PC-9 (cell line): ENCODE results near the gene FFAR2. TPM values are rescaled to one million over a fixed set of nuclear protein-coding genes. Genes with fewer than 3 reads are reported as not detected.
"Not testable (repeated sequence)": the region's sequence is repeated elsewhere in the genome, so short reads cannot be mapped to it uniquely, and the experiment has no call there.

Experiments used
- BruUV-seq: library from RNA; stranded (reverse); fragments of 400-500 nt; replicated peaks from 2 replicates; lab custom pipeline; 2021; lab: Mats Ljungman, UMichigan
- CTCF ChIA-PET: fragments of 300-600 bp; sonication (Branson Sonifier 250); formaldehyde crosslinking; loops from one replicate; lab custom pipeline; 2022; ENCODE audit warnings: antibody characterized with exemption; lab: Charles Lee
- POLR2A ChIA-PET: fragments of 300-600 bp; sonication (Branson Sonifier 250); formaldehyde crosslinking; loops from one replicate; lab custom pipeline; 2022; ENCODE audit warnings: antibody characterized with exemption; ENCODE audit not compliant: unreplicated experiment; lab: Charles Lee
- DNase-seq, 2 experiments: peaks; one replicate each; pipeline versions ENCODE4 v3.0.0 to v3.0.0-alpha.2; 2015 to 2022; ENCODE audit warnings: mixed read lengths in 1 of 2
- H2AFZ ChIP-seq: fragments of 200-600 bp; sonication (generic); 2 replicates; pipeline ENCODE4 v1.8.1; 2017; ENCODE audit warnings: antibody characterized with exemption
- H3F3A ChIP-seq: fragments of 200-600 bp; sonication (generic); 2 replicates; pipeline ENCODE4 v1.8.1; 2017; ENCODE audit warnings: antibody characterized with exemption, mild to moderate bottlenecking, low read depth; ENCODE audit not compliant: insufficient read depth
- H3K27ac ChIP-seq: fragments of 200-600 bp; sonication (generic); 2 replicates; pipeline ENCODE4 v1.6.1; 2016; ENCODE audit warnings: mixed run types
- H3K27me3 ChIP-seq: fragments of 200-600 bp; sonication (generic); 2 replicates; pipeline ENCODE4 v1.6.1; 2016; ENCODE audit warnings: low read depth, mixed run types; ENCODE audit not compliant: insufficient read depth
- H3K36me3 ChIP-seq: fragments of 200-600 bp; sonication (generic); 2 replicates; pipeline ENCODE4 v1.6.1; 2016; ENCODE audit warnings: low read depth, mixed run types
- H3K4me1 ChIP-seq: fragments of 200-600 bp; sonication (generic); replicated peaks from 2 replicates; pipeline ENCODE4 v1.6.1; 2016; ENCODE audit warnings: mixed run types; ENCODE audit not compliant: insufficient read depth
- H3K4me2 ChIP-seq: fragments of 200-600 bp; sonication (generic); 2 replicates; pipeline ENCODE4 v1.6.1; 2017; ENCODE audit warnings: mixed run types
- H3K4me3 ChIP-seq: fragments of 200-600 bp; sonication (generic); 2 replicates; pipeline ENCODE4 v1.6.1; 2016; ENCODE audit warnings: mixed run types
- H3K79me2 ChIP-seq: fragments of 200-600 bp; sonication (generic); 2 replicates; pipeline ENCODE4 v1.6.1; 2017; ENCODE audit warnings: low read depth, mixed run types
- H3K9me2 ChIP-seq: fragments of 200-600 bp; sonication (generic); 2 replicates; pipeline ENCODE4 v1.8.1; 2017; ENCODE audit warnings: mild to moderate bottlenecking; ENCODE audit not compliant: insufficient read depth
- H3K9me3 ChIP-seq: fragments of 200-600 bp; sonication (generic); 2 replicates; pipeline ENCODE4 v1.8.1; 2016; ENCODE audit warnings: low read depth; ENCODE audit not compliant: insufficient read depth
- H4K20me1 ChIP-seq: fragments of 200-600 bp; sonication (generic); 2 replicates; pipeline ENCODE4 v1.8.1; 2017; ENCODE audit not compliant: insufficient read depth
- CTCF ChIP-seq: fragments of 200-600 bp; sonication (generic); conservative IDR thresholded peaks from 2 replicates; pipeline ENCODE4 v1.6.1; 2017; ENCODE audit warnings: mixed run types, antibody characterized with exemption, mild to moderate bottlenecking, moderate library complexity
- EZH2 ChIP-seq: fragments of 200-600 bp; sonication (generic); IDR thresholded peaks from 2 replicates; pipeline ENCODE4 v1.8.0; 2017; ENCODE audit warnings: antibody characterized with exemption, low read depth
- intact Hi-C: fragments of 100-400 bp; cut with micrococcal nuclease; formaldehyde crosslinking; loops from one replicate; pipeline ENCODE4 v1.10.0; 2022; ENCODE audit not compliant: unreplicated experiment
- total RNA-seq: library from RNA; stranded (reverse); gene quantifications from 2 replicates; pipeline ENCODE4 v1.2.3, GENCODE V29; 2021

The FFAR2 gene
- total RNA-seq, 1 experiment from 2014 or later, result not detected

GRCh38 chr19:35399948-35400772, 47.9 kb upstream of the FFAR2 start:
- H3K9me3 ChIP-seq, result no peaks in the 10 kb centered on the region
- H3F3A ChIP-seq, result peaks cover 4% of the 10 kb centered on the region; the same call in 1 of the 2 replicates
- POLR2A ChIA-PET, result no interaction called here
- intact Hi-C loops, result no loop called here
- TF ChIP-seq EZH2 (no peak), CTCF (no peak)
- H4K20me1 ChIP-seq, result no peaks in the 10 kb centered on the region; the same call in 1 of the 2 replicates
- no peaks in the 10 kb centered on the region for H3K36me3 ChIP-seq
- no peaks in the 10 kb centered on the region for H3K4me1 ChIP-seq
- no peak overlapping the region for H3K4me2 ChIP-seq
- no peaks in the 10 kb centered on the region for H3K9me2 ChIP-seq
- CTCF ChIA-PET, result no interaction called here
- H3K27ac ChIP-seq, result no peak overlapping the region
- no peak overlapping the region for H3K4me3 ChIP-seq
- DNase-seq, result no peak
- H3K27me3 ChIP-seq, result peaks cover 34% of the 10 kb centered on the region
- H2AFZ ChIP-seq, result no peak overlapping the region
- no peaks in the 10 kb centered on the region for H3K79me2 ChIP-seq
- no TSS peak for BruUV-seq

DNA sequence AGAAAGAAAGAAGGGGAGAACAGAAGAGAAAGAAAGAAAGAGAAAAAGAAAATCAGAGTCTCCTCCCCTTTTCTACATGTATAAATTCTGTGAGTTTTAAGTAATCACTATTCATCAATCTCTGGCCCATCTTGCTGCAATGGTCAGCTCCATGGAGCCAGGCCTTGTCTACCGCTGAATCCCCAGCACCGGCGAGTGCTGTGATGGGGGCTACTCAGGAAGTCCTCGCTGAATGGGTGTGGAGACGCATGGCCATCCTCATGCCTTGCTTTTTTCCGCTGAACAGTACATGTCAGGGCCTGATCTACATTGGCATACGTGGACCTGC, 47.3 kb upstream of the FFAR2 start:
- Histone ChIP-seq H3K4me1 (no peaks in the 10 kb centered on the region), H3K4me3 (no peak overlapping the region), H3K9me3 (no peaks in the 10 kb centered on the region), H3K4me2 (no peak overlapping the region), H3K9me2 (no peaks in the 10 kb centered on the region), H3K27ac (no peak overlapping the region), H3K79me2 (no peaks in the 10 kb centered on the region), H3K27me3 (peaks cover 35% of the 10 kb centered on the region), H2AFZ (no peak overlapping the region), H4K20me1 (no peaks in the 10 kb centered on the region; the same call in 1 of the 2 replicates), H3F3A (peaks cover 4% of the 10 kb centered on the region; the same call in 1 of the 2 replicates), H3K36me3 (no peaks in the 10 kb centered on the region)
- DNase-seq, result no peak
- no TSS peak for BruUV-seq
- intact Hi-C loops, result no loop called here
- CTCF ChIA-PET, result interaction anchor here (0.5 kb wide), 1 partner anchor 45 kb away, joined by 4 read pairs; no protein-coding TSS in a partner anchor
- POLR2A ChIA-PET, result interaction anchor here (0.6 kb wide), 1 partner anchor 93 kb away, joined by 5 read pairs; no protein-coding TSS in a partner anchor
- TF ChIP-seq CTCF (no peak), EZH2 (no peak)

DNA sequence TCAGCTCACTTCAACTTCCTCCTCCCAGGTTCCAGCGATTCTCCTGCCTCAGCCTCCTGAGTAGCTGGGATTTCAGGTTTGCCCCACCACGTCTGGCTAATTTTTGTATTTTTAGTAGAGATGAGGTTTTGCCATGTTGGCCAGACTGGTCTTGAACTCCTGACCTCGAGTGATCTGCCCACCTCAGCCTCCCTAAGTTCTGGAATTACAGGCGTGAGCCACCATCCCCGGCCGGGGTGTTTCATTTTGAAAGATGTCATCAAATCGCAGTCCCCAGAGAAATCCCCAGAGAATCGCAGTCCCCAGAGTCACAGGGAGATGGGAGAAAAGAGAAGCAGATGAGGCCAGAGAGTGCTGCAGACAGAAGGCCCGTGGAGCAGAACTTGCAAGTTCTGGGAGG, 46.6 kb upstream of the FFAR2 start:
- H4K20me1 ChIP-seq, H3K36me3 ChIP-seq, CTCF ChIA-PET, H3F3A ChIP-seq, BruUV-seq, POLR2A ChIA-PET, DNase-seq, H3K9me2 ChIP-seq, H3K79me2 ChIP-seq, H3K27ac ChIP-seq, intact Hi-C loops, H3K4me2 ChIP-seq, H2AFZ ChIP-seq, H3K4me1 ChIP-seq, H3K9me3 ChIP-seq, H3K4me3 ChIP-seq: not testable (repeated sequence)
- peaks cover 39% of the 10 kb centered on the region for H3K27me3 ChIP-seq
